IPS-NIHi7 (cell line): Measurements from ENCODE around the gene CENPX.

Experiments used
- DNase-seq: peaks from one replicate; pipeline ENCODE4 v3.0.0; 2012; ENCODE audit warnings: mixed read lengths; ENCODE audit errors: extremely low spot score

Gene CENPX

GRCh38 chr17:82022310-82022980, at the start of gene CENPX:
Gene CENPX, minus strand, starts transcription at chr17:82022878. Its CDS starts 17 bp downstream, at chr17:82022861.
- no peak for DNase-seq

- DNase-seq = no peak
These were observed 47.9 kb upstream of the CENPX start for GRCh38 chr17:82070611-82071010.

GRCh38 chr17:82065638-82066303, 43.1 kb upstream of the CENPX start, which contains the start of gene DUS1L:
Gene DUS1L, minus strand, starts transcription at chr17:82065804. Its CDS starts 745 bp downstream, at chr17:82065059.
- peak; percentile 93 for DNase-seq

DNA sequence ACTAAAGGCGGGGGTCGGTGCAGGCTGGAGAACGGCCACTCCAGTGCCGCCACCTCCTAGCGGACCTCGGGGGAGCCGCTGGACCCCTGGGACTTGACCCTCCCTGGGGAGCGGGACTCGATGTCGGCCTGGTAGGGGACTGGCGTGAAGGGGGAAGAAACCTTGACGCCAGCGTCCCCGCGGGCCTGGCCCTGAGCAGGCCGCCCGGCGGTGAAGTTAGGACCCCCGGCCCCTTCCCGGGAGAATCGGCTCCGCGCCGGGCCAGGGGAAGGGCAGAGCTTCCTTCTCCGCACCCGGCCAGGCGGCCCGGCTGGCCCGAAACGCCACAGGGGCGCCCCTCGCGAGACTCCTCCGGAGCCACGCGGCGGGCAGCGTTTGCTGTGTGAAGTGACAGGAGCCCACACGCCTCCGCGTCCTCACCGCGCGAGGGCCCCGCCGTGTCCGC, 42.5 kb upstream of the CENPX start:
- peak; percentile 43 for DNase-seq

DNA sequence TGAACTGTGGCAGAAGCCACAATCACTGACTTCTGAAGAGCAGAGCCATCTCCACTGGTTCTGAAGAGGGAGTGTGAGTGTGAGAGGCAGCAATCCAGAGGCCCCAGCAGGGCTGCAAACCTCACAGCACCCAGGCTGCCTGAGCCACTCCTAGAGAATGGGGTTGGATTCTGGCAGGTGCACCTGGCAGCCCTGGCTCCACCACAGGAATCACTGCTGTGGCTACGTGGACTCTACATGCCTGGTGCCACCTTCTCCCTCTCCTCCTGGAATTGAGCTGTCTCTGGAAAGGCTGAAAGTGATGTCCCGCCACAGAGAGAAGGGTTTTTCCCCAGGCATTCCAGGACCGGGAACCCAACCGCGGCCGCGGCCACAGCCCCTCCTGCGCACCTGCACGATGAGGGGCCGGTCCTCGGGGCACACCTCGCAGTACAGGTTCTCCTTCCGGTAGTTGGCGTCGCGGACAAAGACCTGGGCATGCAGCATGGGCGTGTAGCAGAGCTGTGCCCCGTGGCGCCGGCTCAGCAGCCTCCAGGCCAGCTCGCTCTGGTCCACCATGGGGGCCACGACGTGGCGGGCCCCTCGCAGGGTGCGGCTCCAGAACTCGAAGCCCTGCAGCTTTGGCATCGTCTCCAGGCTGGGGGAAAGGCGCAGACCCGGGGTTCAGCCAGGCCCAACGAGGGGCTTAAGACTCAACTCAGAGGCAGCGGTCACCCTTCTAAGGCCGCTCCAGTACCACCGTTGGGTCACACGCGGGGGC, 41.9 kb upstream of the CENPX start:
- no peak for DNase-seq

GRCh38 chr17:82063424-82064415, 41.0 kb upstream of the CENPX start:
- no peak for DNase-seq

GRCh38 chr17:82062984-82063368, 40.3 kb upstream of the CENPX start:
- DNase-seq = no peak

- DNase-seq = no peak
These were observed 39.7 kb upstream of the CENPX start for GRCh38 chr17:82062076-82062983.

DNA sequence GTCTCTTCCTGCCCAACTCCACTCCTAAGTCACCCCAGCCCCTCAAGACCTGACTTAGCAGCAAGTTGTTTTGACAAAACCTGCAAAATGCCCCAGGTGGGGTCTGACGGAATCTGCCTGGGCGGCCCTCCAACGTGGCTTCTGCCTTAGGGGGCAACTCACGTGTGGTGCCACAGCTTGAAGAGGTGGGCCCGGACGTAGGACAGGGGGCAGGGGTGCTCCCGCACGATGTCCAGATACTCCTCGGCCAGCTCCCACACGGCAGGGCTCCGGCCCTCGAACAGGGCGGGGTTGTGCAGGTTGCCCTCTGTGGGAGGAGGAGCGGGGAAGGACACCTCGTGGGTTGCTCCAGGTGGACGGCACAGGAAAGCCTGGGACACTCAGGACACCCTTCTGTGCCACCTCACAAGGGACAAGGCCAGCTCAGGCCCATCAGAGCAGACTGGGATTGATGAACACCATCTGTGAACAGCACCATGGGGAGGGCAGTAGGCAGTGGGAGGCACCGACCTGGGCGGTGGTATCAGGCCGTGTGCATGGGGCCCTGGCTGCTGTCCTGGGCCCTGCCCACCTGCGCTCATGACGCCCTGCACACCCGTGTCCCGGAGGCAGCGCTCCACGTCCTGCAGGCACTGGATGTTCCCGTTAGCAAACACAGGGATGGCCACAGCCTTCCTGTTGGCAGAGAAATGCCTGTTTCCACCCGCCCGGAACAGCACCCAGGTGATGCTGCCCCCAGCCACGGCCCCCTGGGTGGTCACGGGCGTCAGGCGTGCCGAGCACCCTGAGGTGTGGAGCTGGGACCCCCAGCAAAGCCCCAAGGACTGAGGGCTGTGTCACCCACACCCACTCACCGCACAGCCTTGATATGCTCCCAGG, 38.6 kb upstream of the CENPX start:
- DNase-seq = no peak

GRCh38 chr17:82060614-82061013, 37.9 kb upstream of the CENPX start:
- no peak for DNase-seq

DNA sequence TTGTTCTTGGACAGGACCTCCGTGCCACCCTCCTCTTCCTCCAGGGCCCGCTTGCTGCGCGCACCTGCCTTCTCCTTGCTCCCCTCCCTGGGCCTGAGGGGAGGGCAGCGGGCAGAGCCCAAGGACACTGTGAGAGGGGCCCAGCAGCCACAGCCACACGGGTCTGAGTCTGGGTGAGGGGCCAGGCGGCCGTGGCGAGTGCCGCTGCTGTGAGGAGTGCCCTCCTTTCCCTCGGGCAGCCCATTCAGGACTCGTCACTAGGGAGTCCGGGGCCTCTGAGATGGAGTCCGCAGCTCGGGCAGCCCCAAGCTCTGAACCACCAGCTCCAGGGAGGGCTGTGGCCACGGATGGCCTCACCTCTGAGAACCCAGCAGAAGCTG, 37.3 kb upstream of the CENPX start:
- no peak for DNase-seq

DNA sequence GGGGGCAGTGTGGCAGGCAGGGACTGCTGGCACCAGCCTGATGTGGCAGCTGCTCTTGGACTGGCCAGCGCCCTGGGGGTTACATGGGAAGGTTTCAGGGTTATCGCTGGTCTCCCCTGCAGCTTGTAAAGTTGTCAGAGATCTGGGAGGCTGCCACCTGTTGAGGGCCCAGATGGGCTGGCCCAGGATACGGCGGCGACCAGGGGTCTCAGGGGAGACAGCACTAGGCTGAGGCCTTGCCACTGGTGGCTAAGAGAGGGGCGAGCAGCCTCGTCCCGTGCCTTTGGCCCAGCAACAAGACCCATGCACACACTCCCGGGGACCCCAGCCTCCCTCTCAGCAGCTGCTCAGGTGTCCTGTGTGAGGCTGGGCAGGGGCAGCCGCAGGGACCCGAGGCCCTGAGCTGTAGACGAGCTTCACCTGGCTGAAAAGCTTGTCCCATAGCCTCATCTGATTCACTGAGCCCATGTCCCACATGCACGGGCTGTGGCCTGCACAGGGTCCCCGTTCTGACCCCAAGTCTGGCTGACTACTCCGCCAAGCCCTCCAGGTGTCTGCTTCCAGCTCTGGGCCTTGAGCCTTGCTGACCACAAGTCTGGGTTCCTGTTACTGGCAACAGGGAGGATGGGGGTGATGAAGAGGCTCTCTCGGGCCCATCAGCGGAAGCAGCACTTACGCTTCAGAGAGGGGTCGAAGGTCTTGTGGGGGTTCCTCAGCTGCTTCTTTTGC, 36.8 kb upstream of the CENPX start:
- no peak for DNase-seq

GRCh38 chr17:82058855-82059249, 36.2 kb upstream of the CENPX start:
- no peak for DNase-seq

GRCh38 chr17:82058230-82058854, 35.7 kb upstream of the CENPX start:
- no peak for DNase-seq

- DNase-seq = no peak
These were observed 34.3 kb upstream of the CENPX start for GRCh38 chr17:82056729-82057621.

DNA sequence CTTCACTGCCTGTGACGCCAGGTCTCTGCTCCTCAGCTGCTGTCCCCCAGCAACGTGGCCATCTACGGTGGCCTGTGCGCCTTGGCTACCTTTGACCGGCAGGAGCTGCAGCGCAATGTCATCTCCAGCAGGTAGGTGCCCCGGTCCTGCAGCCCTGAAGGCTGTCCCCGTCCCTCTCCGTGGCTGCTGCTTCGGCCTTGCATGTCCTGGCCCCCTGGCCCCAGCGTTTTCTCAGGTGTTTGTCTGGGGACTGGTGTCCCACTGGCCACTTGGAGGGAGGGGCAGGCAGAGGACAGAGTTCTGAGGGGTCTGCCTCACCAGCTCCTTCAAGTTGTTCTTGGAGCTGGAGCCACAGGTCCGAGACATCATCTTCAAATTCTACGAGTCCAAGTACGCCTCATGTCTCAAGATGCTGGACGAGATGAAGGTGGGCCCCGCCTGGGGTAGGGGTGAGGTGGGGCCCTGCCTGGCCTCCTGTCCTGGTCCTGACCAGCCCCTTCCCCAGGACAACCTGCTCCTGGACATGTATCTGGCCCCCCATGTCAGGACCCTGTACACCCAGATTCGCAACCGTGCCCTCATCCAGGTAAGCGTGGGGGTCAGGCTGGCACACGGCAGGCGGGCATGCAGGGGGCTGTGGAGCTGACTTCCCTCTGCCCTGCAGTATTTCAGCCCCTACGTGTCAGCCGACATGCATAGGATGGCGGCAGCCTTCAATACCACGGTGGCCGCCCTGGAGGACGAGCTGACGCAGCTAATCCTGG, 33.5 kb upstream of the CENPX start:
- DNase-seq = no peak
